Erythroblast (primary cell): ENCODE results near the gene TMEM259.

Experiments used
- GATA1 ChIP-seq: IDR thresholded peaks from 2 replicates; pipeline ENCODE4 v1.6.1; 2011; ENCODE audit warnings: low read depth, mild to moderate bottlenecking, control low read depth, low read length, moderate library complexity
- POLR2A ChIP-seq: IDR thresholded peaks from 2 replicates; pipeline ENCODE4 v1.6.1; 2011; ENCODE audit warnings: mild to moderate bottlenecking, low read length

DNA sequence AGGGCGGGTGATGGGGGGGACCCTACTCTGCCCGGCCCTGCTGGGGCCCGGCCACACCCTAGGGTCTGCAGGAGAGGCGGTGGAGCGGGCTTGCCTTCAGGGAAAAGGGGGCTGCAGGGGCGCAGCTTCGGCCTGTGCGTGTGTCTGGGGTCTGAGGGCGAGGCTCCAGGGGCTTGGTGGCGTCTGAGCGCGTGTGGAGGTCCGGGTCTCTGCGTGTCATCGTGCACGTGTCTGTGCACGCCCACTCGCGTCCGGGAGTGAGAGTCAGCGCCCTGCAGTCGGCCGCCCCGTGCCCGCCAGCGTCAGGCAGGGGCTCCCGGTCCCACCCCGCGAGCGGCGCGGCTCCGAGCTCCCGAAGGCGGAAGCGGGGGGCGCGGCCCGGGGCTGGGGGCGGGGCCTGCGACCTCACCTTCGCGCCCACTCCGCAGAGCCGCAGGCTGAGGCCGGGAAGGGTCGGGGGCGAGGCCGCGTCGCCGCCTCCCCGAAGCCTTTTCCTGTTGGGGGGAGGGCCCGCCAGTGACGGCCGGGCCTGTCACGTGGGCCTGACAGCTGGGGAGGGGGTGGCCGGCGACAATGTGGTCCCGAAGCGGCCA lies 45.9 kb upstream of the TMEM259 start, which contains the start of gene ARHGAP45:
- TF ChIP-seq POLR2A (no peak), GATA1 (no peak)
